BLaER1 (cell line): Measurements from ENCODE around the gene UBAP1.
"Not testable (repeated sequence)": the region's sequence is repeated elsewhere in the genome, so short reads cannot be mapped to it uniquely, and the experiment has no call there.

Source experiments
- H3K27ac ChIP-seq: shearing (Covaris generic); formaldehyde crosslinking; 2 replicates; pipeline ENCODE4 v1.8.1; 2022
- H3K27me3 ChIP-seq: shearing (Covaris generic); formaldehyde crosslinking; 2 replicates; pipeline ENCODE4 v1.8.1; 2022
- H3K36me3 ChIP-seq: shearing (Covaris generic); formaldehyde crosslinking; 2 replicates; pipeline ENCODE4 v1.8.1; 2022
- H3K4me1 ChIP-seq: shearing (Covaris generic); formaldehyde crosslinking; 2 replicates; pipeline ENCODE4 v1.8.1; 2022
- H3K4me2 ChIP-seq: shearing (Covaris generic); formaldehyde crosslinking; 2 replicates; pipeline ENCODE4 v1.8.1; 2022
- H3K4me3 ChIP-seq: shearing (Covaris generic); formaldehyde crosslinking; 2 replicates; pipeline ENCODE4 v1.8.1; 2022
- H3K9ac ChIP-seq: shearing (Covaris generic); formaldehyde crosslinking; 2 replicates; pipeline ENCODE4 v1.8.1; 2022
- H3K9me3 ChIP-seq: shearing (Covaris generic); formaldehyde crosslinking; 2 replicates; pipeline ENCODE4 v1.8.1; 2022
- H4K20me1 ChIP-seq: shearing (Covaris generic); formaldehyde crosslinking; 2 replicates; pipeline ENCODE4 v1.8.1; 2022
- Cebpa-rat ChIP-seq: shearing (Covaris generic); IDR thresholded peaks from 2 replicates; pipeline ENCODE4 v1.8.1; 2022

UBAP1 gene

GRCh38 chr9:34256104-34256503, 77.3 kb downstream of the UBAP1 start:
- Histone ChIP-seq H3K4me1 (peaks cover 82% of the 10 kb centered on the region), H3K4me3 (peak overlapping the region; percentile 60), H3K36me3 (peaks cover 62% of the 10 kb centered on the region), H3K9me3 (no peaks in the 10 kb centered on the region), H3K27me3 (no peaks in the 10 kb centered on the region), H3K9ac (peak overlapping the region; percentile 74), H4K20me1 (no peaks in the 10 kb centered on the region), H3K27ac (peak overlapping the region; percentile 94), H3K4me2 (peak overlapping the region; percentile 99)
- no peak for TF ChIP-seq Cebpa-rat

DNA sequence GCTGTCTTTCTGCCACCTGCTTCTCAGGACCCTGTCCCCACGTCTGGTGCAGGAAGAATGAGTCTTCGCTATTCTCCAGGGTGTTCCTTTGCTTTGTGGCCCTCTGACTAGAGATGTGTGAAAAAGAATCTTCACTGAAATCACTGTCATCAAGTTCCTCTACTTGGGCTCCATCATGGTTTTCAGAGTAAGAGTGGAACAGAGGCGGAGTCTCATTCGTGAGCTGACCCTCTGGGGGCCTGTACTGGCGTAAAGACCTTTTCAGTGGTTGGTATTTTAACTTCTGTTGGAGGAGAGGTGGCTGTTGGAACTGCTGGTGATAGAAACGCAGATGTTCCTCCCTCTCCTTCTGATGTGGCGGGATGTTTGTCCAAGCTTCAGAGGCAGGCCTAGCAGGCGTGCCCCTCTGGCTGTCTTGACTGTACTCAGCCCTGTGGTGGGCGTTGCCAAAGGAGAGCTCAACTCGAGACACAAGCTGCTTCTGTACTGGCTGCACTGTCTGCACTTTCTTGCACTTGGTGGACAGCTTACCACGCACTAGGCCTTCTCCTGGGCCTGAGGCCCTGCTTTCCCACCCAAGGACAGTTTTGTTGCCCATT, 78.2 kb downstream of the UBAP1 start:
- Histone ChIP-seq H3K4me1 (peaks cover 92% of the 10 kb centered on the region), H3K4me2 (peak overlapping the region; percentile 99), H3K27ac (peak overlapping the region; percentile 94), H3K9ac (peak overlapping the region; percentile 74), H4K20me1 (no peaks in the 10 kb centered on the region), H3K27me3 (no peaks in the 10 kb centered on the region), H3K4me3 (peak overlapping the region; percentile 60), H3K36me3 (peaks cover 56% of the 10 kb centered on the region), H3K9me3 (no peaks in the 10 kb centered on the region)
- no peak for TF ChIP-seq Cebpa-rat

DNA sequence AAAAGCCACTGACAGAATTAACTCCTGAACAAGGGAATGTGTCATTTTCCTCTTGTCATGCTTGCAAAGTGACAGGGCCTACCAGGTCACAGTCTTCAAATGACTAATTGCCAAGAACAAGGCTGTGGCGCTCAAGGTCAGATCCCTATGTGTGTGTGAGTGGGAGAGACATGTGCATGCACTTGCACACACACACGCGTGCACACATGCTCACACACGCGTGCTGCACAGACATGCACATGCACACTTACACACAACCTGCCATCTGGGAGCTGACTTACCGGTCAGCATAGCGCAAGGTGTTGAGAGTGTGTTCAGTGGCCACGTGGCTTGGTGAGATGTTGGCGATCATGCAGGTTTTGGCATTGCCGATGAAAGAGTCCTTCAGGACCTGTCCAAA, 80.5 kb downstream of the UBAP1 start:
- Histone ChIP-seq H3K36me3 (peaks cover 45% of the 10 kb centered on the region), H3K27ac (peak overlapping the region; percentile 94), H3K4me1 (peaks cover 88% of the 10 kb centered on the region), H3K9ac (peak overlapping the region; percentile 74; the same call in 1 of the 2 replicates), H3K4me3 (no peak overlapping the region), H3K27me3 (no peaks in the 10 kb centered on the region), H4K20me1 (no peaks in the 10 kb centered on the region), H3K4me2 (peak overlapping the region; percentile 99), H3K9me3 (no peaks in the 10 kb centered on the region)
- TF ChIP-seq Cebpa-rat, result no peak

DNA sequence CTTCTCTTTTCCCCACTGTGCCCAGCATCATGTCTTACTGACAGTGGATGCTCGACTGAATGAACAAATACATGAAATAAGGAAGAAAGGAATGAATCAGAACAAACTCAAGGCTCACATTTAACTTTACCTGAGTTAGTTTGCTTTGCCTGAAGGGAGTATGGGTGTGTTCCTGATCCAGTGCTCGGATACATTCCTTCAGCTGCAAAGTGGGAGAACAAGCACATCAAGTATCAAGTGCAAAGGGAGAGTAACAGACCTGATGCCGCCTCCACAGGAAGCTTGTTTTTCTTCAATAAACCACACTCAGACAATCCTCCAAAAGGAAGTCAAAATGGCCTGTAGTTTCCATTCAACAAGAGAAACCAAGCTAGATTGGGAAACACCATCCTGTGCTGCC, 84.1 kb downstream of the UBAP1 start:
- Histone ChIP-seq H3K27ac (peak overlapping the region; percentile 49; the same call in 1 of the 2 replicates), H3K4me2 (peak overlapping the region; percentile 42), H3K9ac (no peak overlapping the region), H3K9me3 (no peaks in the 10 kb centered on the region), H3K27me3 (no peaks in the 10 kb centered on the region), H3K36me3 (peaks cover 36% of the 10 kb centered on the region), H4K20me1 (no peaks in the 10 kb centered on the region), H3K4me1 (peaks cover 59% of the 10 kb centered on the region), H3K4me3 (no peak overlapping the region)
- no peak for TF ChIP-seq Cebpa-rat

GRCh38 chr9:34267660-34268059, 88.8 kb downstream of the UBAP1 start:
- Histone ChIP-seq H3K27ac (no peak overlapping the region), H3K4me2 (peak overlapping the region; percentile 44), H3K36me3 (peaks cover 45% of the 10 kb centered on the region), H3K9me3 (no peaks in the 10 kb centered on the region), H3K4me3 (no peak overlapping the region), H3K27me3 (no peaks in the 10 kb centered on the region), H3K9ac (no peak overlapping the region), H4K20me1 (no peaks in the 10 kb centered on the region), H3K4me1 (peaks cover 20% of the 10 kb centered on the region)
- no peak for TF ChIP-seq Cebpa-rat

- peaks cover 9% of the 10 kb centered on the region; the same call in 1 of the 2 replicates for H3K4me1 ChIP-seq
- H3K9ac ChIP-seq, result no peak overlapping the region
- no peak overlapping the region for H3K4me2 ChIP-seq
- H4K20me1 ChIP-seq, result no peaks in the 10 kb centered on the region
- no peaks in the 10 kb centered on the region for H3K27me3 ChIP-seq
- H3K9me3 ChIP-seq, result no peaks in the 10 kb centered on the region
- H3K36me3 ChIP-seq, result peaks cover 38% of the 10 kb centered on the region
- no peak for TF ChIP-seq Cebpa-rat
- no peak overlapping the region for H3K4me3 ChIP-seq
- no peak overlapping the region for H3K27ac ChIP-seq
Observed at GRCh38 chr9:34271265-34272006, 92.6 kb downstream of the UBAP1 start.

DNA sequence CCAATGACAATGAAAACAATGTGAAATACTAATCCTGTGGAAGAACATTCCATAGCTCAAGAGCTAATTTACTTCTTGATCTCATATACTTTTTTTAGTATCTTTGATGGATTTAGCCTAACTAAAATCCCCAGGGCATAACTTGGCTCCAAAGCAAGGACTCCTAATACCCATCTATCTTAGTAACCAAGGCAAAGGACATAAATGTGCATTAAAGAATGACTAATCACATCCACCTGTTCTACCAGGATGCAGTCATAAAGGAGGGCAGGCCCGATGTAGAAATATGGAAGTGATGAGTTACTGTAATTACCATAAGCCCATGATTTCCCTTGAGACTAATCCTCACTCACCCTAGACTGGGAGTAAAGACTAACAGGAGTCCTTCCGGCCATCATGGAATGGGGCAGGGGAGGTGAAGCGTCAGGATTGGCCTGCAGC, 93.3 kb downstream of the UBAP1 start:
- no peak for TF ChIP-seq Cebpa-rat
- H3K9ac ChIP-seq, result no peak overlapping the region
- H3K4me2 ChIP-seq, result no peak overlapping the region
- H4K20me1 ChIP-seq, result no peaks in the 10 kb centered on the region
- no peak overlapping the region for H3K4me3 ChIP-seq
- no peaks in the 10 kb centered on the region for H3K27me3 ChIP-seq
- peaks cover 15% of the 10 kb centered on the region for H3K4me1 ChIP-seq
- peaks cover 38% of the 10 kb centered on the region for H3K36me3 ChIP-seq
- no peak overlapping the region for H3K27ac ChIP-seq
- H3K9me3 ChIP-seq, result no peaks in the 10 kb centered on the region

GRCh38 chr9:34273588-34273987, 94.7 kb downstream of the UBAP1 start:
- not testable (repeated sequence) for H3K9me3 ChIP-seq, H3K4me3 ChIP-seq, H3K27ac ChIP-seq, H3K9ac ChIP-seq, H3K27me3 ChIP-seq, H3K4me2 ChIP-seq, H4K20me1 ChIP-seq
- H3K36me3 ChIP-seq, result peaks cover 32% of the 10 kb centered on the region
- H3K4me1 ChIP-seq, result peaks cover 21% of the 10 kb centered on the region

- Histone ChIP-seq H4K20me1 (no peaks in the 10 kb centered on the region), H3K9ac (no peak overlapping the region), H3K4me2 (no peak overlapping the region), H3K9me3 (no peaks in the 10 kb centered on the region), H3K36me3 (peaks cover 37% of the 10 kb centered on the region), H3K27ac (no peak overlapping the region), H3K4me1 (peaks cover 24% of the 10 kb centered on the region), H3K4me3 (no peak overlapping the region), H3K27me3 (no peaks in the 10 kb centered on the region)
- TF ChIP-seq Cebpa-rat, result no peak
Observed at GRCh38 chr9:34275811-34276210, 97.0 kb downstream of the UBAP1 start.

GRCh38 chr9:34276772-34277171, 97.9 kb downstream of the UBAP1 start:
- Histone ChIP-seq H3K9ac (no peak overlapping the region), H3K36me3 (peaks cover 30% of the 10 kb centered on the region), H4K20me1 (no peaks in the 10 kb centered on the region), H3K4me2 (peak overlapping the region; percentile 53), H3K27me3 (no peaks in the 10 kb centered on the region), H3K4me3 (no peak overlapping the region), H3K4me1 (peaks cover 24% of the 10 kb centered on the region), H3K9me3 (no peaks in the 10 kb centered on the region), H3K27ac (no peak overlapping the region)
- TF ChIP-seq Cebpa-rat, result no peak
